Common myeloid progenitor, CD34-positive (primary cell): Measurements from ENCODE around the gene PRKCZ.

Experiments
- CTCF ChIA-PET: fragments of 350-600 bp; sonication (Branson Sonifier 250); formaldehyde crosslinking; loops from one replicate; lab custom pipeline; 2021; ENCODE audit warnings: antibody characterized with exemption; lab: Charles Lee
- POLR2A ChIA-PET: fragments of 350-600 bp; sonication (Branson Sonifier 250); formaldehyde crosslinking; loops from one replicate; lab custom pipeline; 2021; ENCODE audit warnings: antibody characterized with exemption; lab: Charles Lee
- DNase-seq, 3 donors: peaks; one replicate each; pipeline versions ENCODE4 v3.0.0 to v3.0.0-alpha.2; 2013
- H3K27ac ChIP-seq, 2 experiments: 1 replicate in 1 of 2; 2 replicates in 1 of 2; pipeline ENCODE4 v1.7.0; 2013; ENCODE audit warnings: inconsistent platforms in 2 of 2, low read length in 2 of 2, mild to moderate bottlenecking in 2 of 2, low read depth in 1 of 2, moderate library complexity in 1 of 2; ENCODE audit not compliant: severe bottlenecking in 2 of 2, insufficient read depth in 1 of 2, poor library complexity in 1 of 2
- H3K27me3 ChIP-seq, 5 experiments: replicated peaks in 2 of 5; 1 replicate in 3 of 5; 2 replicates in 2 of 5; pipeline versions ENCODE4 v1.6.1 to v1.7.0; 2013; ENCODE audit warnings: low read length in 4 of 5, mild to moderate bottlenecking in 2 of 5, moderate library complexity in 2 of 5, inconsistent platforms in 1 of 5; ENCODE audit not compliant: insufficient read depth in 5 of 5, control insufficient read depth in 4 of 5
- H3K36me3 ChIP-seq, 4 experiments: 1 replicate in 2 of 4; 2 replicates in 2 of 4; pipeline versions ENCODE4 v1.6.1 to v1.7.0; 2013; ENCODE audit warnings: low read length in 3 of 4, control low read depth in 1 of 4, mild to moderate bottlenecking in 1 of 4; ENCODE audit not compliant: control insufficient read depth in 4 of 4, insufficient read depth in 4 of 4
- H3K4me1 ChIP-seq, 4 experiments: 1 replicate in 3 of 4; 2 replicates in 1 of 4; pipeline versions ENCODE4 v1.6.1 to v1.7.1; 2013; ENCODE audit warnings: low read length in 3 of 4, mild to moderate bottlenecking in 3 of 4, control low read depth in 1 of 4, inconsistent platforms in 1 of 4, moderate library complexity in 1 of 4; ENCODE audit not compliant: control insufficient read depth in 4 of 4, insufficient read depth in 4 of 4; ENCODE audit errors: control extremely low read depth in 1 of 4
- H3K4me3 ChIP-seq, 7 experiments: 1 replicate in 4 of 7; 2 replicates in 3 of 7; pipeline versions ENCODE4 v1.5.1 to v1.7.0; 2013; ENCODE audit warnings: mild to moderate bottlenecking in 7 of 7, low read length in 6 of 7, moderate library complexity in 6 of 7, inconsistent platforms in 2 of 7, low read depth in 2 of 7, control low read depth in 1 of 7; ENCODE audit not compliant: insufficient read depth in 4 of 7, control insufficient read depth in 1 of 7; ENCODE audit errors: extremely low read depth in 1 of 7
- H3K9me3 ChIP-seq, 5 experiments: 1 replicate in 4 of 5; 2 replicates in 1 of 5; pipeline versions ENCODE4 v1.6.1 to v1.7.1; 2013; ENCODE audit warnings: low read length in 4 of 5, mild to moderate bottlenecking in 2 of 5, inconsistent platforms in 1 of 5, low read depth in 1 of 5, moderate library complexity in 1 of 5; ENCODE audit not compliant: control insufficient read depth in 4 of 5, insufficient read depth in 2 of 5; ENCODE audit errors: control extremely low read depth in 1 of 5
- WGBS: methylation state at CpG from one replicate; pipeline ENCODE4 v1.1.5; 2013; ENCODE audit not compliant: insufficient coverage; 5-methylcytosine and 5-hydroxymethylcytosine counted together

Gene PRKCZ

DNA sequence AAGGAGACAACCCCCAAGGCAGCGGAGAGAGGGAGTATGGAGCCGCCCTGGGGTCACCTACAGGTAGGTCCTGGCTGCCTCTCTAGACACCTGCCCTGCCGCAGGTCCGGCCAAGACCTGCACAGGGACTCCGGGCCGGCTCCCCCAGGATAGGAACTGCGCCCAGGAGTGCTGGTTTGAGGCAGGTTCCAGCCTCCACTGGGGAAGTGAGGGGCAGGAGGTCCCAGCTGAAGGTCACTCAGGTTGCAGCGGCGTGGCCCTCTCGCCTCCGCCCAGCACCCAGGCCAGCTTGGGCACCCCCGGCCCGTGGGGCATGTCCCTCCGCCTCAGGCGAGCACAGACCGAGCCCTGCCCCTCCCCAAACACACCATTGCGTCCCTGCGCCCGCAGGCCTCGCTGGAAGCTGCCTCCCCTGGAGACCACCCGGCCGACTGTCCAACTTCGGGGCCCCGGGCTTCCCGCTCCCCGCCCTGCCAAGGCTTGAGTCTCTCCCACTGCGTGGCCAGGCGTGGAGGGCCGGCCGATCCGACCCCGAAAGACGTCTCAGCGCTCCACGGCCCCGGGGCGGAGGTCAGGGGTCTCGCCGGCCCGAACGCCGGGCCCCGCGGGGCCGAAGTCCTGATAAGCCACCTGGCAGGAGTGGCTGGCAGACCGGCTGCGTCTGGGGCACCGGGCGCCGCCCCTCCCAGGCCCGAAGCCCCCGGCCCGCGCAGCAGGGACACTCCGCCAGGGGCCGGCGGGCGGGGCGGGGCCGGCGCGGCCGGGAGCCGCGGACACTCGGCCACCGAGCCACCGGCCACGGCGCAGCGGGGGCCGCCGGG is 176.5 kb downstream of the PRKCZ start:
- H3K27ac ChIP-seq, result peak overlapping the region in 1 of 2 experiments; percentile 49

DNA sequence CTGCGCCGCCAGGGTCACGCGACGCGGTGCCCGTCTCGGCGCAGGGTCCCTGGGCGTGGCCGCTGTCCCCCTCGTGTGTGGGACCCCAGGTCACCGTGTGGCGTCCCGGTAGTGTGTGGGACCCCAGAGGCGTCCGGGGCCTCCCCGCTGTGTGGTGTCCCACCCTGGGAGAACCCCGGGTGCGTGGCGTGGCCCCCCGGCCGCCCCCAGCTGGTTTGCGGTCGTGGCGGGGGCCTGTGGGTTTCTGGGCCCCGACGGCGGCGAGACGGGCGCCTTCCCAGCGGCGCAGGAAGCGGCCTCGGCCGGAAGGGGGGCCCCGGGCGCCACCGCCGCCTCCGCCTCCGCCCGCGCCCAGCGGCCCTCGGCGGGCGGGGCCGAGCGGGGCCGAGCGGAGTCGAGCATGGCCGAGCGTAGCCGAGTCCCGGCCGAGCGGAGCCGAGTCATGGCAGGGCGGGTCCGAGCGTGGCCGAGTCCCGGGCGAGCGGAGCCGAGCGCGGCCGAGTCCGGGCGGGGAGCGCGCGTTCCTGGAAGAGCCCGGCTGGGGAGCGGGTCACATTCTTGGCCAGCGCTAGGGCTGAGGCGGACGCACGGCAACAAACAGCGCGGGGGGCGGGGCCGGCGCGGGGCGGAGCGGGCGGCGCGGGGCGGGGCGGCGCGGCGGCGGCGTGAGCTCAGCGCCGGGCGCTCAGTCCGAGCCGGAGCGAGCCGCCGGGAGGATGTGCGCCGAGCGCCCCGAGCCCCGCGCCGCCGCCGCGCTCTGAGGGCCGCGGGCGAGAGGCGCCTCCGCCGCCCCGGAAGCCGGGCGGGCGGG is 177.3 kb downstream of the PRKCZ start:
- Histone ChIP-seq H3K9me3 (no peaks in the 10 kb centered on the region), H3K27me3 (peaks cover 0 to 11% (median 4%) of the 10 kb centered on the region in 5 experiments), H3K27ac (peak overlapping the region in 1 of 2 experiments; percentile 49), H3K4me1 (peaks cover 0 to 57% (median 53%) of the 10 kb centered on the region in 4 experiments), H3K36me3 (peaks cover 0 to 5% (median under 1%) of the 10 kb centered on the region in 4 experiments), H3K4me3 (peak overlapping the region; percentile 26 to 70 (median 61))
- CTCF ChIA-PET, result interaction anchor here (3.4 kb wide), 1 partner anchor 32 kb away, joined by 11 read pairs; the partner anchor contains the start of gene FAAP20
- DNase-seq, result peak; percentile 94 to 97 (median 97)
- WGBS, result under 1% methylated on average over 85 of the region's 129 CpGs
- POLR2A ChIA-PET, result interaction anchor here (0.5 to 8.8 kb wide), 15 partner anchors 12 to 730 kb away, joined by 3 to 150 read pairs (median 5); partner anchors contain the start of genes FAAP20, MORN1 and RER1

More for the DNA sequence above, 176.5 kb downstream of the PRKCZ start:
- Histone ChIP-seq H3K27me3 (peaks cover 0 to 11% (median 4%) of the 10 kb centered on the region in 5 experiments), H3K4me3 (peak overlapping the region; percentile 26 to 70 (median 61)), H3K9me3 (no peaks in the 10 kb centered on the region), H3K4me1 (peaks cover 0 to 49% (median 45%) of the 10 kb centered on the region in 4 experiments), H3K36me3 (peaks cover 0 to 2% (median 0%) of the 10 kb centered on the region in 4 experiments)
- WGBS, result 25% methylated on average over 72 of the region's 73 CpGs
- DNase-seq, result no peak
- POLR2A ChIA-PET, result interaction anchor here (1.0 to 8.8 kb wide), 10 partner anchors 13 to 165 kb away, joined by 3 to 150 read pairs (median 8); partner anchors contain the start of genes FAAP20, MORN1 and RER1
- CTCF ChIA-PET, result no interaction called here

- ChIA-PET CTCF (interaction anchor here (3.4 to 4.8 kb wide), 2 partner anchors 13 to 33 kb away, joined by 11 to 24 read pairs; partner anchors contain the start of gene FAAP20), POLR2A (interaction anchor here (0.8 to 8.8 kb wide), 9 partner anchors 12 to 73 kb away, joined by 3 to 150 read pairs (median 15); partner anchors contain the start of gene FAAP20)
- Histone ChIP-seq H3K4me1 (peaks cover 0 to 64% (median 59%) of the 10 kb centered on the region in 4 experiments), H3K9me3 (no peaks in the 10 kb centered on the region), H3K27me3 (peaks cover 0 to 11% (median 4%) of the 10 kb centered on the region in 5 experiments), H3K27ac (peak within 1 kb of the TSS in 1 of 2 experiments; percentile 58), H3K4me3 (peak within 1 kb of the TSS; percentile 59 to 82 (median 71)), H3K36me3 (peaks cover 0 to 6% (median under 1%) of the 10 kb centered on the region in 4 experiments)
- WGBS, result under 1% methylated on average over 78 of the region's 100 CpGs
- no peak for DNase-seq
Measured at GRCh38 chr1:2228157-2228594, 178.0 kb downstream of the PRKCZ start, which contains the start of gene SKI. Gene SKI (plus strand): TSS chr1:2228319. CDS start chr1:2228767, 448 bp downstream.

DNA sequence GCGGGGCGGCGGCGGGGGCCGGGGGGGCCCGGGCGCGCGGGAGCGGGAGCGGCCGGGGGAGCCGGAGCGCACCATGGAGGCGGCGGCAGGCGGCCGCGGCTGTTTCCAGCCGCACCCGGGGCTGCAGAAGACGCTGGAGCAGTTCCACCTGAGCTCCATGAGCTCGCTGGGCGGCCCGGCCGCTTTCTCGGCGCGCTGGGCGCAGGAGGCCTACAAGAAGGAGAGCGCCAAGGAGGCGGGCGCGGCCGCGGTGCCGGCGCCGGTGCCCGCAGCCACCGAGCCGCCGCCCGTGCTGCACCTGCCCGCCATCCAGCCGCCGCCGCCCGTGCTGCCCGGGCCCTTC is 178.5 kb downstream of the PRKCZ start:
- peaks cover 0 to 6% (median under 1%) of the 10 kb centered on the region in 4 experiments for H3K36me3 ChIP-seq
- H3K4me3 ChIP-seq, result peak overlapping the region; percentile 59 to 82 (median 71)
- peak in 1 of 3 donors; percentile 31 for DNase-seq
- ChIA-PET CTCF (interaction anchor here (1.0 to 4.8 kb wide), 5 partner anchors 12 to 153 kb away, joined by 3 to 24 read pairs (median 4); partner anchors contain the start of gene FAAP20), POLR2A (interaction anchor here (1.0 to 8.8 kb wide), 10 partner anchors 11 to 163 kb away, joined by 3 to 150 read pairs (median 11); partner anchors contain the start of genes FAAP20, MORN1 and RER1)
- H3K27ac ChIP-seq, result peak overlapping the region in 1 of 2 experiments; percentile 25
- H3K27me3 ChIP-seq, result peaks cover 0 to 11% (median 4%) of the 10 kb centered on the region in 5 experiments
- peaks cover 1 to 68% (median 64%) of the 10 kb centered on the region in 4 experiments for H3K4me1 ChIP-seq
- H3K9me3 ChIP-seq, result no peaks in the 10 kb centered on the region
- WGBS, result 0% methylated on average over 21 of the region's 50 CpGs

DNA sequence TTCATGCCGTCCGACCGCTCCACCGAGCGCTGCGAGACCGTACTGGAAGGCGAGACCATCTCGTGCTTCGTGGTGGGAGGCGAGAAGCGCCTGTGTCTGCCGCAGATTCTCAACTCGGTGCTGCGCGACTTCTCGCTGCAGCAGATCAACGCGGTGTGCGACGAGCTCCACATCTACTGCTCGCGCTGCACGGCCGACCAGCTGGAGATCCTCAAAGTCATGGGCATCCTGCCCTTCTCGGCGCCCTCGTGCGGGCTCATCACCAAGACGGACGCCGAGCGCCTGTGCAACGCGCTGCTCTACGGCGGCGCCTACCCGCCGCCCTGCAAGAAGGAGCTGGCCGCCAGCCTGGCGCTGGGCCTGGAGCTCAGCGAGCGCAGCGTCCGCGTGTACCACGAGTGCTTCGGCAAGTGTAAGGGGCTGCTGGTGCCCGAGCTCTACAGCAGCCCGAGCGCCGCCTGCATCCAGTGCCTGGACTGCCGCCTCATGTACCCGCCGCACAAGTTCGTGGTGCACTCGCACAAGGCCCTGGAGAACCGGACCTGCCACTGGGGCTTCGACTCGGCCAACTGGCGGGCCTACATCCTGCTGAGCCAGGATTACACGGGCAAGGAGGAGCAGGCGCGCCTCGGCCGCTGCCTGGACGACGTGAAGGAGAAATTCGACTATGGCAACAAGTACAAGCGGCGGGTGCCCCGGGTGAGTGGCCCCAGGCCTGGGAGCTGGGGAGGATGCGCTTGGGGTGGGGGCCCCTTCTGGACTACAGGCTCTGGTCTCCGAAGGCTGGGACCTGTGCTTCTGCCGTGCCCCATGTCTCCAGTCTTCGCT is 179.0 kb downstream of the PRKCZ start:
- CTCF ChIA-PET, result interaction anchor here (0.7 to 4.8 kb wide), 7 partner anchors 12 to 153 kb away, joined by 3 to 24 read pairs (median 4); partner anchors contain the start of gene FAAP20
- peaks cover 6 to 70% (median 66%) of the 10 kb centered on the region in 4 experiments for H3K4me1 ChIP-seq
- 12% methylated on average over 73 of the region's 77 CpGs for WGBS
- no peaks in the 10 kb centered on the region for H3K9me3 ChIP-seq
- peaks cover 0 to 6% (median under 1%) of the 10 kb centered on the region in 4 experiments for H3K36me3 ChIP-seq
- H3K27me3 ChIP-seq, result peaks cover 0 to 11% (median 4%) of the 10 kb centered on the region in 5 experiments
- DNase-seq, result peak; percentile 67 to 84 (median 76)
- POLR2A ChIA-PET, result interaction anchor here (0.6 to 8.8 kb wide), 12 partner anchors 11 to 162 kb away, joined by 3 to 150 read pairs (median 7); partner anchors contain the start of genes FAAP20, MORN1 and RER1
- H3K27ac ChIP-seq, result peak overlapping the region in 1 of 2 experiments; percentile 58
- H3K4me3 ChIP-seq, result peak overlapping the region; percentile 59 to 82 (median 71)
